Adrenal gland (tissue), 12 donors: ENCODE results near the gene AKR1C1. TPM values are rescaled to one million over a fixed set of nuclear protein-coding genes. Genes with fewer than 3 reads are reported as not detected.
"Not testable (repeated sequence)": the region's sequence is repeated elsewhere in the genome, so short reads cannot be mapped to it uniquely, and the experiment has no call there.

ENCODE experiments used
- DNase-seq, 7 donors: peaks; one replicate each; pipeline ENCODE4 v3.0.0-alpha.2; 2019 to 2020
- H3K27ac ChIP-seq, 5 donors: fragments of 200-600 bp; sonication (generic) in 4 of 5; 1 replicate in 3 of 5; 2 replicates in 2 of 5; pipeline versions ENCODE4 v1.5.1 to v1.8.0; 2016 to 2020; ENCODE audit warnings: mild to moderate bottlenecking in 1 of 5
- H3K27me3 ChIP-seq: fragments of 200-600 bp; 2 replicates; pipeline ENCODE4 v1.8.0; 2021
- H3K36me3 ChIP-seq, 2 donors: fragments of 200-600 bp; replicated peaks in 1 of 2; 1 replicate in 1 of 2; 2 replicates in 1 of 2; pipeline versions ENCODE4 v1.5.1 to v1.8.0; 2018 to 2022
- H3K4me1 ChIP-seq, 2 donors: fragments of 200-600 bp; replicated peaks in 1 of 2; 1 replicate in 1 of 2; 2 replicates in 1 of 2; pipeline versions ENCODE4 v1.5.1 to v1.8.0; 2018 to 2021
- H3K4me3 ChIP-seq, 4 donors: fragments of 200-600 bp; sonication (generic) in 3 of 4; one replicate each; pipeline ENCODE4 v1.5.1; 2016 to 2018
- H3K9me3 ChIP-seq, 3 donors: fragments of 200-600 bp; sonication (generic) in 1 of 3; replicated peaks in 1 of 3; 1 replicate in 2 of 3; 2 replicates in 1 of 3; pipeline versions ENCODE4 v1.5.1 to v1.8.0; 2016 to 2021
- POLR2A ChIP-seq, 2 donors: fragments of 450-650 bp; IDR thresholded peaks; one replicate each; pipeline ENCODE4 v1.6.1; 2017; ENCODE audit warnings: antibody characterized with exemption in 2 of 2, mild to moderate bottlenecking in 2 of 2, moderate library complexity in 1 of 2
- WGBS, 4 donors: extraction: QIAGEN DNeasy Blood & Tissue Kit in 2 of 4; methylation state at CpG; one replicate each; pipeline versions ENCODE4 v1.1.5 to v1.1.7; 2013 to 2017; 5-methylcytosine and 5-hydroxymethylcytosine counted together
- intact Hi-C, 2 donors: fragments of 100-400 bp; cut with DNase I; formaldehyde crosslinking; loops; one replicate each; pipeline versions ENCODE4 v1.14.1 to v1.15.0; 2022 to 2023
- polyA plus RNA-seq, 3 donors: library from polyadenylated mRNA; stranded (reverse); fragments of 200-250 nt in 2 of 3; fragments of 350-450 nt in 1 of 3; fragmentation: Illumina TruSeq in 1 of 3; extraction: RNeasy Lipid Tissue Mini Kit (QIAGEN cat#74804) in 1 of 3; gene quantifications; one replicate each; pipeline ENCODE4 v1.2.3, GENCODE V29; 2013 to 2014
- total RNA-seq, 9 donors: library from RNA; depleted of rRNA in 4 of 9; stranded (reverse); fragments of >200 nt in 4 of 9; fragments of 120-200 nt in 1 of 9; fragmentation: NEBNext Ultra II Directional in 1 of 9; extraction: Animal tissue kit (Norgen Biotek cat#: 25700) in 1 of 9; gene quantifications; one replicate each; pipeline versions ENCODE4 v1.1.0 to v1.2.4, GENCODE V29; 2013 to 2023
- TF ChIP-seq, protein P1 (sequence below), 6 experiments: fragments of 450-650 bp in 4 of 6; fragments of 200-600 bp in 2 of 6; sonication (generic) in 1 of 6; IDR thresholded peaks; 1 replicate in 5 of 6; 2 replicates in 1 of 6; pipeline versions ENCODE4 v1.5.1 to v1.8.0; 2016 to 2021; ENCODE audit warnings: antibody characterized with exemption in 6 of 6, mild to moderate bottlenecking in 2 of 6, moderate library complexity in 1 of 6
- donor health status: healthy with polysubstance abuse.
- donor health status: Bipolar disorder and iron deficiency.
- donor health status: DM: yes; HTN: yes; CAD: no.
- donor health status: DM: no; HTN: no; CAD: no.
- donor health status: DM: no; HTN: no; CAD: no.
- donor health status: DM: yes; HTN: yes; CAD: no.

AKR1C1 gene
- total and polyA plus RNA-seq, 12 donors = 4.6 to 22.6 (median 8.9) TPM

DNA sequence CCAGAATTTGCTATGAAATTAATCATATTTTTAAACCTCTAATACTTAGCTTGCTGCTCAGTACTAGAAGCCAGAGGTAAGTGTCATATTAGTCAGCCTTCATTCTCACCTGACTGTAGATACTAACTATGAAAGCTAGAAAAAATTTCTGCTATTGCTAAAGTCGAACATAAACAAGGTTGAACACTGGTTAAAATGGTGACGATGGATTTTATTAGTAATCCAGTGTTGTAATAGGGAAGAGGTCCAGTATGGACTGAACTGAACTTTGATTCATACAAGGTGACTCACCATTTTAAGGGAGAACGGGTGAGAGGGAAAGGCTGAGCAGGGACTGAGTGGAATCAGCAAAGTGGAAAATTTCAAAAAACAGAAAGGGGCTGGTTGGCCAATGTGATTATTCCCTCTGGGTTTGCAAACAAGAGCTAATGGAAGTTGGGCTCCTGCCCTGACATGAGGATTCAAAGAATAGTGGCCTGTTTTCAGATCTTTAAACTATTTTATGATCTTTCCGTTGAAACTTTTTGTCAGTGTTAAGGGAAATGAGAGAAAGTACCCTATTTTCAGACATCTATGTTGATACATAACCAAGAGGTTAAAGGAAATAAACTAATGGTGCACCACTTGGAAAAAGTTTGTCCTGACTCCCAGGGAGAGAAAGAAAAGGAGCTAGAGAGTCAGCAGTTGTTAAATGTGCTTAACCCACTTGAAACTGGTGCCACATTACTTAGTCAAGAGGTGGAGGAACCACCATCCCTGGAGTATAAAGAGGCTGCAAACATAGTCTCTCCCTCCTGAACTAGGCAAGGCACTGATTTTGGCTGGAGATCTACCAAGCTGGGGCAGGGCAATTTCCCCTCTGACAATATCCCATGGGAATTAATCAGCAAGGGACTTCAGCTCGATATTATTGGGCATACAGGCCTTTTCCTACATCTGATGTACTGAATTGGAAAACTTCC is 15.3 kb upstream of the AKR1C1 start:
- 36 to 51% (median 46%) methylated on average over 5 of the region's 5 CpGs for WGBS, 4 donors
- no peaks in the 10 kb centered on the region for H3K36me3 ChIP-seq
- intact Hi-C loops = no loop called here
- no peaks in the 10 kb centered on the region for H3K9me3 ChIP-seq
- peaks cover 4 to 16% of the 10 kb centered on the region in 2 donors for H3K4me1 ChIP-seq
- TF ChIP-seq, protein P1, sequence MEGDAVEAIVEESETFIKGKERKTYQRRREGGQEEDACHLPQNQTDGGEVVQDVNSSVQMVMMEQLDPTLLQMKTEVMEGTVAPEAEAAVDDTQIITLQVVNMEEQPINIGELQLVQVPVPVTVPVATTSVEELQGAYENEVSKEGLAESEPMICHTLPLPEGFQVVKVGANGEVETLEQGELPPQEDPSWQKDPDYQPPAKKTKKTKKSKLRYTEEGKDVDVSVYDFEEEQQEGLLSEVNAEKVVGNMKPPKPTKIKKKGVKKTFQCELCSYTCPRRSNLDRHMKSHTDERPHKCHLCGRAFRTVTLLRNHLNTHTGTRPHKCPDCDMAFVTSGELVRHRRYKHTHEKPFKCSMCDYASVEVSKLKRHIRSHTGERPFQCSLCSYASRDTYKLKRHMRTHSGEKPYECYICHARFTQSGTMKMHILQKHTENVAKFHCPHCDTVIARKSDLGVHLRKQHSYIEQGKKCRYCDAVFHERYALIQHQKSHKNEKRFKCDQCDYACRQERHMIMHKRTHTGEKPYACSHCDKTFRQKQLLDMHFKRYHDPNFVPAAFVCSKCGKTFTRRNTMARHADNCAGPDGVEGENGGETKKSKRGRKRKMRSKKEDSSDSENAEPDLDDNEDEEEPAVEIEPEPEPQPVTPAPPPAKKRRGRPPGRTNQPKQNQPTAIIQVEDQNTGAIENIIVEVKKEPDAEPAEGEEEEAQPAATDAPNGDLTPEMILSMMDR (IDR thresholded peaks at IDR 0.05) = no peak
- no peak for TF ChIP-seq POLR2A (IDR thresholded peaks at IDR 0.05)
- DNase-seq = peak in 6 of 7 donors; percentile 34 to 63 (median 52)
- no peak overlapping the region for H3K4me3 ChIP-seq
- H3K27me3 ChIP-seq = no peaks in the 10 kb centered on the region
- peak overlapping the region in 2 of 5 donors; percentile 45 to 67 for H3K27ac ChIP-seq

DNA sequence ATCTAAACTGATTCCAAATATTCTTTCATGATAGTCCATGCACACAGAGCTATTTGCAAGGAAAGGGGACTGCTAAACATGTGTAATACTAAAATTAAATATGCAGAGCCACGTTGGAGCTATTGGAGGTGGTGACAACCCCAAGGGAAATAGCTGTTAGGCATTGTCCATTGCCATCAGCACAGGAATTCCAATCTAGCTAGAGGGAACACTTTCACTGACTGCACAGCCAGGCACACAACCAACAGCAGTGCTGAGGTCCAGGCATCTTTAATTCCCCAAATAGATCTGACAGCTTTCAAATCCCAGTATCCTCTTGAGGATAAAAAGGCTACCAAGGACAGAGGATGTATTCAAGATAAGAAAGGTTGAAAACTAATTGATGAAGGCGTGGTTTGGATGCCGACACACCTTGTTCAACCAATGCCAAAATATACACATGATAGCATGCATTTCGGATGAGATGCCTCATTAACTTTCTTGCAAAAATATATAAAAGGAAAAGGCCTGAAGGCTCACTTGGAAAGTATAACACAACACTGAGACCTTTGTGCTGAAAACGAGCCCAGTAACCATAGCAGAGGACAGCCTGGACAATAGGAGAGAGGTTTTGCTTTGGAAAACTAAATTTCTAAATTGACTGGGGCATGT is 11.6 kb upstream of the AKR1C1 start:
- H3K4me1 ChIP-seq = peaks cover 4 to 13% of the 10 kb centered on the region in 2 donors
- DNase-seq, H3K4me3 ChIP-seq, H3K36me3 ChIP-seq, H3K27ac ChIP-seq, H3K9me3 ChIP-seq, H3K27me3 ChIP-seq, intact Hi-C loops: not testable (repeated sequence)
- 44 to 71% (median 50%) methylated on average over 4 to 5 of the region's 5 CpGs for whole genome bisulfite sequencing, 4 donors

DNA sequence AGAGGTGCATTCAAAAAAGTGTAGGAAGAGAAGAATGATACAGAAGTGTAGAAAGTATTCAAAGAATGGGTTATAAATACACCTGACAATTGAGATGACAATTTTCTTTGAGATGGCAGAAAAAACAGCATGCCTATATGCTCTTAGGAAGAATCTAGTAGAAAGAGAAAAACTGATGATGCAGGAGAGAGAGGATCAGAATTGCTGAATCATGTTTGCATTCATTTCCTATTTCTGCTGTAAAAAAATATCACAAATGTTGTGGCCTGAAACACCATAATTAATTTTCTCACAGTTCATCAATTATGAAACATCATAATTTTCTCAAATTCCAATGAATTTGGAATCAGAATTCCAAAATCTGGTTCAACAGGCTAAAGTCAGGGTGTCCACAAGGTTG is 9.8 kb upstream of the AKR1C1 start:
- no peaks in the 10 kb centered on the region for H3K9me3 ChIP-seq
- no peaks in the 10 kb centered on the region for H3K36me3 ChIP-seq
- intact Hi-C loops = no loop called here
- no peaks in the 10 kb centered on the region for H3K27me3 ChIP-seq
- H3K27ac ChIP-seq = no peak overlapping the region
- no peak for DNase-seq
- no peaks in the 10 kb centered on the region for H3K4me1 ChIP-seq
- no peak for TF ChIP-seq POLR2A (IDR thresholded peaks at IDR 0.05)
- TF ChIP-seq, protein P1 (IDR thresholded peaks at IDR 0.05) = no peak
- H3K4me3 ChIP-seq = no peak overlapping the region

- H3K4me3 ChIP-seq, H3K9me3 ChIP-seq, intact Hi-C loops, DNase-seq, H3K36me3 ChIP-seq, H3K4me1 ChIP-seq, H3K27ac ChIP-seq, H3K27me3 ChIP-seq: not testable (repeated sequence)
- 86 to 94% (median 87%) methylated on average over 4 to 6 of the region's 7 CpGs for WGBS, 4 donors
Observed at GRCh38 chr10:4956088-4956487, 7.1 kb upstream of the AKR1C1 start.

GRCh38 chr10:4956955-4957645 is 6.1 kb upstream of the AKR1C1 start:
- 78 to 82% (median 80%) methylated on average over 5 of the region's 5 CpGs for WGBS, 4 donors
- H3K9me3 ChIP-seq, H3K27me3 ChIP-seq, H3K36me3 ChIP-seq, H3K4me3 ChIP-seq, H3K27ac ChIP-seq, intact Hi-C loops, DNase-seq, H3K4me1 ChIP-seq: not testable (repeated sequence)

DNA sequence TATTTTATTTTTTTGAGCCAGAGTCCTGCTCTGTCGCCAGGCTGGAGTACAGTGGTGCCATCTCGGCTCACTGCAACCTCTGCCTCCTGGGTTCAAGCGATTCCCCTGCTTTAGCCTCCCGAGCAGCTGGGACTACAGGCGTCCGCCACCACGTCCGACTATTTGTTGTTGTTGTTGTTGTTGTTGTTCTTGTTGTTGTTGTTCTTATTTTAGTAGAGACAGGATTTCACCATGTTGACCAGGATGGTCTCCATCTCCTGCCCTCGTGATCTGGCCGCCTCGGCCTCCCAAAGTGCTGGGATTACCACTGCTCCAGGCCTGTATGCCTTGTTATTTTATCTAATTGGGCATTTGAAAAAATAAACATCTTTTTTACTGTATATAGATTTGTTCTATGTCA is 1.7 kb upstream of the AKR1C1 start:
- intact Hi-C loops, H3K36me3 ChIP-seq, H3K27ac ChIP-seq, H3K4me1 ChIP-seq, H3K27me3 ChIP-seq, H3K4me3 ChIP-seq, DNase-seq, H3K9me3 ChIP-seq: not testable (repeated sequence)
- 88 to 93% (median 92%) methylated on average over 11 of the region's 11 CpGs for WGBS, 4 donors

- H3K36me3 ChIP-seq, H3K4me3 ChIP-seq, H3K27me3 ChIP-seq, DNase-seq, intact Hi-C loops, H3K27ac ChIP-seq, H3K9me3 ChIP-seq, H3K4me1 ChIP-seq: not testable (repeated sequence)
- WGBS, 4 donors = 47 to 59% (median 49%) methylated on average over 1 of the region's 1 CpG
Observed at GRCh38 chr10:4962308-4962707, 907 bp upstream of the AKR1C1 start.

DNA sequence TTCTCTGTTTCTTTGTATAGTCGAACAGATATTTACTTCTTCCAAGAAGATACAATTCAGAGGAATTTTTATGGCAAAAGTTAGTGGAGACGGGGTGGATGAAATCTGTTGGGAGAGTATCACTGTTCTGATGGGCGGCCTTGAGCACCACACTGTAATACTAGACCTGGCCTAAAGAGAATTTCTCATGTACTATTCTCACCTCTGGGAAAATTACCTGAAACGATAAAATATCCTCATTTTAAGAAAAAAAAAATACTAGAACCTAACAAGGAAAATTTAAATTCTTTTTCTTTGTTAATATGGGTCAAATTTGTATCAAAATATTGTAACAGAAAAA is 570 bp downstream of the AKR1C1 start:
- H3K4me1 ChIP-seq, H3K9me3 ChIP-seq, H3K27me3 ChIP-seq, intact Hi-C loops, H3K27ac ChIP-seq, DNase-seq, H3K36me3 ChIP-seq: not testable (repeated sequence)
- WGBS, 4 donors = 54 to 64% (median 62%) methylated on average over 2 to 4 of the region's 4 CpGs
- peak overlapping the region in 1 of 4 donors; percentile 43 for H3K4me3 ChIP-seq
